ENCODE results near the gene SMTNL1. TPM values are rescaled to one million over a fixed set of nuclear protein-coding genes. Genes with fewer than 3 reads are reported as not detected.

Gene SMTNL1
- total and polyA plus RNA-seq, 9 of the 15 experiments (the other 6 are each of a cell fraction or from before 2014, with no cell fraction given), result not detected

- TF ChIP-seq POLR3G (IDR thresholded peaks at IDR 0.05; ENCODE audit: extremely low read depth, insufficient read length, insufficient replicate concordance), result no peak
- TF ChIP-seq NR2C2 (CRISPR knock-in tag; IDR thresholded peaks at IDR 0.05), result no peak
- TF ChIP-seq NR2C2 (tag; IDR thresholded peaks at IDR 0.05), result peak; percentile 64
- no peak for TF ChIP-seq JUNB (CRISPR knock-in tag; conservative IDR thresholded peaks at IDR 0.05)
- TF ChIP-seq ILK (tag; IDR thresholded peaks at IDR 0.05; ENCODE audit: borderline replicate concordance, low read depth), result no peak
- no peak for TF ChIP-seq FOXM1 (IDR thresholded peaks at IDR 0.05; ENCODE audit: low read depth)
- no peak for TF ChIP-seq FOXM1 (CRISPR knock-in tag; IDR thresholded peaks at IDR 0.05; ENCODE audit: low read depth)
- no peak for TF ChIP-seq BACH1 (tag; IDR thresholded peaks at IDR 0.05)
- 0 out of 2 replicates have a peak, but pooled peaks have one; percentile 22 for TF ChIP-seq NR2C1 (IDR thresholded peaks at IDR 0.05)
- TF ChIP-seq NR2C1 (tag; IDR thresholded peaks at IDR 0.05), result no peak
- no peak for TF ChIP-seq ZFP30 (CRISPR knock-in tag; IDR thresholded peaks at IDR 0.05; ENCODE audit: borderline replicate concordance)
- no peak for TF ChIP-seq CHD4 (IDR thresholded peaks at IDR 0.05; ENCODE audit: insufficient read depth, insufficient replicate concordance, low read depth, low read length, poor library complexity, severe bottlenecking)
- no peak for TF ChIP-seq NCOA6 (IDR thresholded peaks at IDR 0.05)
- no peak for TF ChIP-seq NFE2L1 (tag; IDR thresholded peaks at IDR 0.05; ENCODE audit: borderline replicate concordance, low read depth)
- no peak for TF ChIP-seq CBFB (CRISPR knock-in tag; IDR thresholded peaks at IDR 0.05)
- TF ChIP-seq CHD1 (IDR thresholded peaks at IDR 0.05; ENCODE audit: low read length), result no peak
- TF ChIP-seq USF2 (CRISPR knock-in tag; IDR thresholded peaks at IDR 0.05), result no peak
- TF ChIP-seq HBP1 (CRISPR knock-in tag; IDR thresholded peaks at IDR 0.05), result peak; percentile 49; the same call in 1 of the 2 replicates
- no peak for TF ChIP-seq STAG1 (CRISPR knock-in tag; IDR thresholded peaks at IDR 0.05; ENCODE audit: borderline replicate concordance)
- TF ChIP-seq CBX3 (IDR thresholded peaks at IDR 0.05; ENCODE audit: borderline replicate concordance in 1 of 2, low read length in 2 of 2), result no peak; a peak in 1 of 3 replicates
- TF ChIP-seq SRSF9 (IDR thresholded peaks at IDR 0.05; ENCODE audit: borderline replicate concordance, low read depth, low read length), result no peak
- no peak for TF ChIP-seq BRD9 (IDR thresholded peaks at IDR 0.05; ENCODE audit: low read depth, partially characterized antibody)
- TF ChIP-seq CBX2 (IDR thresholded peaks at IDR 0.05; ENCODE audit: insufficient read depth, low read length, poor library complexity, severe bottlenecking), result no peak
Measured at GRCh38 chr11:57499983-57500461, 37.4 kb upstream of the SMTNL1 start (continued).

All from K562 (cell line).